Superior temporal gyrus (tissue), 1 donor: Measurements from ENCODE around the gene TTC39A.

Experiments
- DNase-seq: peaks from one replicate; pipeline ENCODE4 v3.0.0-alpha.2; 2016; ENCODE audit errors: extremely low spot score

TTC39A gene

GRCh38 chr1:51330331-51331201 lies at the start of gene TTC39A:
Gene TTC39A (minus strand): TSS chr1:51330562. CDS start chr1:51330477, 85 bp downstream.
- no peak for DNase-seq

DNA sequence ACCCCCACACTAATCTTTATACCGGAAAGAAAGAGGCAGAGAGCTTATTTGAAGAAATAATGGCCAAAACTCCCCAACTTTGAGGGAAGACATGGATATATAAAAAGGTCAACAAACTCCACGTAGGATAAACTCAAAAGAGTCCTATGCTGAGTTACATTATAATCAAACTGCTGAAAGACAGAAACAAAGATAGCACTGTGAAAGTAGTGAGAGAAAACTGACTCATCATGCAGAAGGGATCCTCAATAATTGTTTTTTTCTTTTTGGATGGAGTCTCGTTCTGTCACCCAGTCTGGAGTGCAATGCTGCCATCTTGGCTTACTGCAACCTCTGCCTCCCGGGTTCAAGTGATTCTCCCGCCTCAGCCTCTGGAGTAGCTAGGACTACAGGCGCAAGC lies 48.5 kb upstream of the TTC39A start:
- DNase-seq, result no peak

DNA sequence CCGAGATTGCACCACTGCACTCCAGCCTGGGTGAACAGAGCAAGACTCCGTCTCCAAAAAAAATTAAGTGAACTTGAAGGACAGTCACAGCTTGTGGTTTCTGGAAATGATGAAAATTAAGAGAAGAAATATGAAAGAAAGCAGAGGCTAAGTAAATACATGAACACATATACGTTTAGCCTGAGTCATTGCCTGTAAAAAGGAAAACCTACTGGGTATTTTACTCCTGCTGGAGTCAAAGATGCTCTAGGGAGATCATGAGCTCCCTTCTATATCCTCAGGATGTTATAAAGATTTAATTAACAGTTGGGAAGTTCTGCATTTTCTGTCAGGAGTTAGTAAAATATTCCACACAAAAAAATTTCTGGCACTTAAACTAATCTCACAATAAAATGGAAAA lies 43.5 kb upstream of the TTC39A start:
- DNase-seq, result no peak

- no peak for DNase-seq
These were observed 42.2 kb upstream of the TTC39A start for GRCh38 chr1:51372561-51372960.

GRCh38 chr1:51369171-51369570 lies 38.8 kb upstream of the TTC39A start:
- no peak for DNase-seq

GRCh38 chr1:51365774-51366173 lies 35.4 kb upstream of the TTC39A start:
- DNase-seq, result no peak

DNA sequence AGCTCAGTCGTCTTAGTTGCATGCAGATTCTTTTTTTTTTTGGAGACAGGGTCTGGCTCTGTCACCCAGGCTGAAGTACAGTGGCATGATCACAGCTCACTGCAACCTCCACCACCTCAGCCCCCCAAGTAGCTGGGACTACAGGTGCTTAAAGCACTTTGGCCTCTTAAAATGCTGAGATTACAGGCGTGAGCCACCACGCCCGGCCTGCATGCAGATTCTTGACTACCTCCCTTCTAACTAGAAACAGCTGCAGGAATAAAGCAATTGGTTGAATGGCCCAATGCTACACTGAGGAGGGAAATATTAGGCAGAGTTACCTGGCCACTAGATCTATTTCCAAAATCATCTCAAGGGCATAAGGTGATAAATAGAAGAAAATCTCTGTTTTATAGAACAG lies 29.5 kb upstream of the TTC39A start:
- DNase-seq, result no peak

DNA sequence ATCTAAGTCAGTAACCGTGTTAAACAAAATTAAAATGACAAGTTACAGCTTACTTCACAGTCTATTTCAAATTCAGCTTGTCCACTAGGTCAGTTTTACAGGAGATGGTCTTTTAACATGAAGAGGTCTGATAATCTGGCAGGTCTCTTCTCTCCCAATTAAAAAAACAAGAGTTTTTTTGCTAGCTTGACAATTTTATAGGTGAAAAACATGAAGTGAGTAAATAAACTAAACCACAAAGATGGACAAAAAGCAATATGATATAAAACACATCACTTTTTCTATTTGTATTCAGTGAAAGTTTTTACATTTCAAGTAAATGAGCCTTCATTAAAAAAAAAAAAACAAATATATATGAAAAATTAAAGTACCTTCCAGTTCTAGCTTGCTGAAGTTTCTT lies 25.0 kb upstream of the TTC39A start:
- no peak for DNase-seq

DNA sequence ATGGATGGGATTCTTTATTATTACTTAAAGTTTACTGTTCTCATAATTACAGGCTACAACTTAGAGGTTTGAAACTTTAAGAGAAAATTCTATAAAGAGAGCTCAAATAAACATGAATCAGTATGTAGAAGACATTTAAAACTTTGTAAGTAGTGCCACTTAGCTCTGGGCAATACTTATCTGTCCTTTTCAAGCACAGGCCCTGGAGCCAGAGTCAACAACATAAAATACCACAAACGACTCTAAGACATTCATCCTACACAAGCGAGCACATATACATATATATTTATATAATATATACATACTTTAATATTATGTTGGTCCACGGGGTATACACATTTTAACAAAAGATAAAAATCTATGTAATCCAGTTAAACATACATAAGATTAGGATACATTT lies 24.1 kb upstream of the TTC39A start:
- no peak for DNase-seq

GRCh38 chr1:51351907-51352306 lies 21.5 kb upstream of the TTC39A start:
- no peak for DNase-seq

DNA sequence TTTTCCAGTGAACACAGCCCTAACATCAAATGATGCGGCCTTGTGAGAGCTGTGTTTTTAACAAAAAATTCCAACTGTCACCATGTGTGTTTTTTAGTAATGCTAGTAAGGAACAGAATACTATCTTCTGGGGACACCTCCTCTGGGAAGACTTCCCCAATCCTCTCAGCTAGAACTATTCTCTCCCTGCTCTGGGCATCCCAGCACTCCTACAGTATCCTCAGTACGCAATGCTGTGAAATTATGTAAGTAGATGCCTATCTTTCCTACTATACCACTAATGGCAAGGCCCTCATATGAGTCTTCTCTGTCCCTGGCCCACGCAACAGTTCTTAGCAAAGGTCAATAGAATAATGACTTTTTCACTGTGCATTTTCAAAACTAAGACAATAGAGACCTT lies 19.5 kb upstream of the TTC39A start:
- no peak for DNase-seq

- no peak for DNase-seq
These were observed 17.8 kb upstream of the TTC39A start for GRCh38 chr1:51348147-51348527.

DNA sequence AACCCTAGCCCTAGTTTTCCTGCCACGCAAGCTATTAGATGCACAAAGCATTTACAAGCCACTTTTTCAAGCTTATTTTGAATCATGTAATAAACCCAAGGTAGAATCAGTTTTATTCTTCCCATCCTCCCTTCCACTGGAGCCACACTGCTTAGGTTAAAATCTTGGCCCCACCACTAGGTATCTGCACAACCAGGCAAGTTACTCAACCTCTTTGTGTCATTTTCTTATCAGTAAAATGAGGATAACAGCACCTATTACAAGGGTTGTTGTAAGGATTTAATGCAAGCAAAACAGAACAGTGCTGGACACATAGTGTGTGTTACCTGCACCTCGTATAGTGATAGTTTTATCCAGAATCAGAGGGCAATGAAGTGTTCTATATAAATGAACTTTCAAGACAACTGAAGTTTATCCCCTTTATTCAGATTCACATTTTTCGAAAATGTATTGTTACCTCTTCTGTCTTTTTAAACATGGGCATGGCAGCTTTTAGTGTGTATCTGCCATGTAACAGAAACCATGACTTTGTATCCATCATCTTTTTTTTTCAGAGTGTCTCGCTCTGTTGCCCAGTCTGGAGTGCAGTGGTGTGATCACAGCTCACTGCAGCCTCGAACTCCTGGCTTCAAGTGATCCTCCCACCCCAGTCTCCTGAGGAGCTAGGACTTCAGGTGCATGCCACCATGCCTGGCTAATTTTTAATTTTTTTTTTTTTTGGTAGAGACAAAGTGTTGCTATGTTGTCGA lies 17.2 kb upstream of the TTC39A start:
- DNase-seq, result no peak

- DNase-seq, result no peak
These were observed 16.0 kb upstream of the TTC39A start for GRCh38 chr1:51346086-51346942.

- no peak for DNase-seq
These were observed 14.9 kb upstream of the TTC39A start for GRCh38 chr1:51345300-51345687.

DNA sequence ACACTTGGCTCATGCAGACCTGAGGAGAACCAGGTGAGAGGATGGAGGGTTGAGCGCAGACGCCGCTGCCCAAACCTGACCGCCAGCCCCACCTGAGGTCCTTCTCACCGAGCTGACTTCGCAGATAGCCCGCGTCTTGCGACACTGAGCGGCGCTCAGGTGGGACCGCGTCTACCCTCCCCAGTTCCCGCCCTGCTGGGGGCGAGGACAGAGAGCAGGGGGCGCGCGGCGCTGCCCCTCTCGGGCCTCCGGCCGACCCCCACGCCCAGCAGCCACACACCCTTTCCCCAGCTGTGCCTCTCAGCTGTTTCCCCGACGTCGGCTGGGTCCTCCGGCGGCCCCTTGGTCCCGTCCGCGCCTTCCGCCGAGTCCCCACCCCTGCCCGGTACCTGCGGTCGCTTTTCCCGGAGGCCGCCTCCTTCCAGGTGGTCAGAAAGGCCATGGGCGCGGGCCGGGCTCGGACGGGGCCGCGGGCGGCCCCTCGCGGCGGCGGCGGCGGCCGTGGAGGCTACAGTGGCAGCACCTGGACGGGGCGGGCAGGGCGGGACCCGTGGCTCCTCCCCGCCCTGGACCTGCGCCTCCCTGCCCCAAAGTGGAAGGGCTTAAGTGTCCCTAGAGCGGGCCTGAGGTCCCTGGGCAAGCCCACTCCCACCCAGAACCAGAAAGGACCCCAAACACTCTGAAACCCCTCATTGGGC lies 14.4 kb upstream of the TTC39A start:
- no peak for DNase-seq

- DNase-seq, result no peak
These were observed 13.9 kb upstream of the TTC39A start for GRCh38 chr1:51344276-51344601.

DNA sequence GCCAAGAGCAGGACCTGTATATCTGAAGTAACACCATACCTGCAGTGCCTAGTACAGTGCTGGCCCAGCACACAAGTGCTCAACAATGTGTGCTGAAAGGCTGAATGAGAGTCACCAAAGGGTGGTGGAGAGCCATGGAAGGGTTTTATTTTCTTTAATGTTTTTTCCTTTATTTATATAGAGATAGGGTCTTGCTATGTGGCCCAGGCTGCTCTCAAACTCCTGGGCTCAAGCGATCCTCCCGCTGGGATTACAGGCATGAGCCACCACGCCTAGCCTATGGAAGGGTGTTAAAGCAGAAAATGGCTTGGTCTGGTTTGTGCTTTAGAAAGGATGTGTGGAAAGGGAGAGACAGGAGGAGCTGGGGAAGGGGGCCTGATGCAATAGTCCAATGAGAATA lies 13.3 kb upstream of the TTC39A start:
- no peak for DNase-seq

GRCh38 chr1:51342591-51343206 lies 12.3 kb upstream of the TTC39A start:
- DNase-seq, result no peak

DNA sequence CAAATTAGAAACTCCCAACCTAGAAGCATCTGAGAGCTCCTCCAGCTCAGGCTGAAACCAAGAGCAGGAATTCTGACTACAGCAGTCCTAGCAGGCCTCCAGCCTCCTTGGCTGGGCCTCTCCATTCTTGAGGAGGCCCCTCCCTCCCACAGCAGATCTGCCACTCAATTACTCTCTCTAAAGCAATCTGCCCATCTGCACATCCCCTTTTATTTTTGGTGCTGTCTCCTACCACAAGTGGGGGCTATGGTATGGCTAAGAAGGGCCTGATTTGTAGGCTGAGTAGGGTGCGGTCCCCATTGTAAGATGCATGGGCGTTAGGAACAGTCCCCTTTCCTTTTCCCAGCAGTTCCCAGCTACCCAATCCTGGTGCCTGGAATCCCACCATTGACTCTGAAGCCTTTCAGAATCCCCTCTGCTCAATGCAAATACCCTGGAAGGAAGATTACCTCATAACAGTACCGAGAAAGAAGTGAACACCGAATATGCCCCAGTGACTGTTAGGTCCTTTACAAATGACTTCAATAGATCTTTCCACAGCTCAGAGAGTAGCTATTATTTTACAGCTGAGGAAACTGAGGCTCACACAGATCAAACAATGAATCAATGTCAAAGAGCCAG lies 11.6 kb upstream of the TTC39A start:
- no peak for DNase-seq

GRCh38 chr1:51340380-51340779 lies 10.0 kb upstream of the TTC39A start:
- DNase-seq, result no peak
